Psoas muscle (tissue), 8 donors: Measurements from ENCODE around the gene THBS2. TPM values are rescaled to one million over a fixed set of nuclear protein-coding genes. Genes with fewer than 3 reads are reported as not detected.

Source experiments
- ATAC-seq, 4 donors: fragments of 200-7000 bp; cut with Tn5 transposase; one replicate each; pipeline ENCODE4 v1.9.1; 2020; ENCODE audit warnings: moderate library complexity in 3 of 4, mild to moderate bottlenecking in 2 of 4
- DNase-seq, 2 donors: peaks; one replicate each; pipeline ENCODE4 v3.0.0-alpha.2; 2020
- H3K27ac ChIP-seq: fragments of 200-600 bp; one replicate; pipeline ENCODE4 v1.8.0; 2022
- H3K27me3 ChIP-seq, 3 donors: fragments of 200-600 bp in 1 of 3; one replicate each; pipeline versions ENCODE4 v1.6.1 to v1.8.0; 2013 to 2022; ENCODE audit warnings: low read length in 2 of 3, mild to moderate bottlenecking in 2 of 3, moderate library complexity in 1 of 3; ENCODE audit not compliant: insufficient read depth in 3 of 3
- H3K36me3 ChIP-seq, 2 donors: fragments of 200-600 bp in 1 of 2; one replicate each; pipeline versions ENCODE4 v1.6.1 to v1.8.0; 2013 to 2022; ENCODE audit warnings: low read depth in 1 of 2, mild to moderate bottlenecking in 1 of 2, moderate library complexity in 1 of 2; ENCODE audit not compliant: insufficient read depth in 1 of 2
- H3K4me1 ChIP-seq: fragments of 200-600 bp; one replicate; pipeline ENCODE4 v1.8.0; 2022
- H3K4me3 ChIP-seq: fragments of 200-600 bp; one replicate; pipeline ENCODE4 v1.8.0; 2022; ENCODE audit warnings: mild to moderate bottlenecking
- H3K9me3 ChIP-seq: fragments of 200-600 bp; one replicate; pipeline ENCODE4 v1.8.0; 2022
- WGBS, 3 donors: extraction: QIAGEN DNeasy Blood & Tissue Kit; methylation state at CpG; one replicate each; pipeline versions ENCODE4 v1.1.6 to v1.1.7; 2013; 5-methylcytosine and 5-hydroxymethylcytosine counted together
- intact Hi-C, 2 donors: fragments of 100-400 bp; cut with DNase I; formaldehyde crosslinking; loops; one replicate each; pipeline versions ENCODE4 v1.11.0 to v1.14.2; 2022
- polyA plus RNA-seq, 3 donors: library from polyadenylated mRNA; stranded (reverse); fragments of 200-250 nt; gene quantifications; one replicate each; pipeline ENCODE4 v1.2.3, GENCODE V29; 2013
- total RNA-seq, 4 donors: library from RNA; stranded (reverse); fragmentation: NEBNext Ultra II Directional in 2 of 4; extraction: Animal tissue kit (Norgen Biotek cat#: 25700) in 2 of 4; gene quantifications; one replicate each; pipeline versions ENCODE4 v1.2.1 to v1.2.4, GENCODE V29; 2021 to 2023
- TF ChIP-seq, protein P1 (sequence below): fragments of 200-600 bp; IDR thresholded peaks from one replicate; pipeline ENCODE4 v1.8.0; 2022; ENCODE audit warnings: antibody characterized with exemption
- donor health status: healthy with polysubstance abuse.
- donor health status: DM: no; HTN: no; CAD: no; lungs with moderate emphysema.
- donor health status: Bipolar disorder and iron deficiency.
- donor health status: healthy.
- donor health status: DM: yes; HTN: yes; CAD: no.
- donor health status: DM: no; HTN: no; CAD: no.
- donor health status: DM: no; HTN: no; CAD: no.
- donor health status: DM: yes; HTN: yes; CAD: no.

The THBS2 gene
- total and polyA plus RNA-seq, 7 donors: 0.49 to 9.4 (median 1.6) TPM

DNA sequence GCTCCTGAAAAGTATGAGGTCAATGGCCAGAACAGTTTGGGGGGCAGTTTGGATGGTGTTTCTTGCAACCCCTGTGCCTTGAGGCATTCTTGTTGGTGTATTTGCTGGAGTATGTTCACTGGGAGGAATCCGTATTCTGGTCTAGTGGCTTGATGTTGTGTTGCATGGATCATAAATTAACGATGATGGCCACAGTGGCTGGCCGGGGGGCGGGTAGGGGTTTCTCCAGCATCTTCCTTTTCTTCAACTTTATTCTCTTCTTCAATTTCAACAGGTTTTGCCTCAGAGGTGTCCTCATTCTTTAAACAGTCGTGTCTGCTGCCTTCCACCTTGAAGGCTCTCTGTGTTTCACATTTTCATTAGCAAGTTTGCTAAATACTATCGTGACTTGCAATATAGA lies 43.0 kb upstream of the THBS2 start:
- Histone ChIP-seq H3K4me3 (no peak overlapping the region), H3K4me1 (no peaks in the 10 kb centered on the region), H3K9me3 (no peaks in the 10 kb centered on the region), H3K27ac (no peak overlapping the region), H3K36me3 (no peaks in the 10 kb centered on the region), H3K27me3 (peaks cover 0 to 2% (median 0%) of the 10 kb centered on the region in 3 donors)
- ATAC-seq (no peak), DNase-seq (no peak)
- TF ChIP-seq, protein P1, sequence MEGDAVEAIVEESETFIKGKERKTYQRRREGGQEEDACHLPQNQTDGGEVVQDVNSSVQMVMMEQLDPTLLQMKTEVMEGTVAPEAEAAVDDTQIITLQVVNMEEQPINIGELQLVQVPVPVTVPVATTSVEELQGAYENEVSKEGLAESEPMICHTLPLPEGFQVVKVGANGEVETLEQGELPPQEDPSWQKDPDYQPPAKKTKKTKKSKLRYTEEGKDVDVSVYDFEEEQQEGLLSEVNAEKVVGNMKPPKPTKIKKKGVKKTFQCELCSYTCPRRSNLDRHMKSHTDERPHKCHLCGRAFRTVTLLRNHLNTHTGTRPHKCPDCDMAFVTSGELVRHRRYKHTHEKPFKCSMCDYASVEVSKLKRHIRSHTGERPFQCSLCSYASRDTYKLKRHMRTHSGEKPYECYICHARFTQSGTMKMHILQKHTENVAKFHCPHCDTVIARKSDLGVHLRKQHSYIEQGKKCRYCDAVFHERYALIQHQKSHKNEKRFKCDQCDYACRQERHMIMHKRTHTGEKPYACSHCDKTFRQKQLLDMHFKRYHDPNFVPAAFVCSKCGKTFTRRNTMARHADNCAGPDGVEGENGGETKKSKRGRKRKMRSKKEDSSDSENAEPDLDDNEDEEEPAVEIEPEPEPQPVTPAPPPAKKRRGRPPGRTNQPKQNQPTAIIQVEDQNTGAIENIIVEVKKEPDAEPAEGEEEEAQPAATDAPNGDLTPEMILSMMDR: no peak
- intact Hi-C loops: no loop called here
- 57 to 93% (median 69%) methylated on average over 6 of the region's 6 CpGs for WGBS, 3 donors

GRCh38 chr6:169296170-169296569 lies 42.5 kb upstream of the THBS2 start:
- Histone ChIP-seq H3K36me3 (no peaks in the 10 kb centered on the region), H3K27me3 (peaks cover 0 to 2% (median 0%) of the 10 kb centered on the region in 3 donors), H3K27ac (no peak overlapping the region), H3K4me1 (no peaks in the 10 kb centered on the region), H3K9me3 (no peaks in the 10 kb centered on the region), H3K4me3 (no peak overlapping the region)
- intact Hi-C loops: no loop called here
- DNase-seq (no peak), ATAC-seq (no peak)
- WGBS, 3 donors: 71 to 79% (median 73%) methylated on average over 1 of the region's 1 CpG
- TF ChIP-seq, protein P1: no peak

DNA sequence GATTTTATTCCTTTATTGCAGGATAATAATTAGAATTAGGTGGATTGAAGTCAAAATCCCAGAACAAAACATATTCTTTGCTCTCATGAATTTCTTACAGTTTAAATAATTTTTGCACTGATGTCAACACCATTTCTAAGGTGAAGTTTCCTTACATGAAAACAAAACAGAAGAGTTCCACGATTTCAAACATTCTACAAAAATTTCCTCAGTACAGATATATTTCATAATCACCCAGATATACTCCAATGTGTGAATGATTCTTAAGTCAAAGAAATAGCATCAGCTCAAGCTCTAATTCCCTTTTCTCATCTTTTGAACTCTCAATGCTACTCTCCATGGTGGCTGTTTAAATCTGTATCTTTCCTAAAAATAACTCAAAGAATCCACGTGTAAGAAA lies 39.5 kb upstream of the THBS2 start:
- intact Hi-C loops: no loop called here
- peaks cover 0 to 3% (median 1%) of the 10 kb centered on the region in 3 donors for H3K27me3 ChIP-seq
- TF ChIP-seq, protein P1: no peak

GRCh38 chr6:169292338-169293124 lies 38.9 kb upstream of the THBS2 start:
- Histone ChIP-seq H3K27me3 (peaks cover 0 to 3% (median 3%) of the 10 kb centered on the region in 3 donors), H3K27ac (no peak overlapping the region), H3K4me3 (no peak overlapping the region), H3K9me3 (no peaks in the 10 kb centered on the region), H3K4me1 (no peaks in the 10 kb centered on the region), H3K36me3 (no peaks in the 10 kb centered on the region)
- DNase-seq: peak; percentile 52 to 68
- intact Hi-C loops: no loop called here
- WGBS, 3 donors: 80 to 81% (median 80%) methylated on average over 11 of the region's 11 CpGs
- ATAC-seq: peak in 3 of 4 donors; percentile 27 to 57 (median 55)
- TF ChIP-seq, protein P1: no peak

More for the DNA sequence above, 39.5 kb upstream of the THBS2 start:
- Histone ChIP-seq H3K27ac (no peak overlapping the region), H3K36me3 (no peaks in the 10 kb centered on the region), H3K4me3 (no peak overlapping the region), H3K4me1 (no peaks in the 10 kb centered on the region), H3K9me3 (no peaks in the 10 kb centered on the region)
- 66 to 72% (median 72%) methylated on average over 2 of the region's 2 CpGs for WGBS, 3 donors
- no peak for DNase-seq
- no peak for ATAC-seq
